OCI-LY7 (cell line): ENCODE measurements around the gene SLC35D3.
"Not testable (repeated sequence)": the region's sequence is repeated elsewhere in the genome, so short reads cannot be mapped to it uniquely, and the experiment has no call there.

ENCODE experiments used
- EZH2phosphoT487 ChIP-seq: fragments of 200-600 bp; sonication (generic); IDR thresholded peaks from 2 replicates; pipeline ENCODE4 v1.6.1; 2018; ENCODE audit warnings: low read depth, borderline replicate concordance, mild to moderate bottlenecking, mixed run types, antibody characterized with exemption, low read length, moderate library complexity, mixed read lengths
- TF ChIP-seq, protein P1 (sequence below): fragments of 200-600 bp; sonication (generic); conservative IDR thresholded peaks from 2 replicates; pipeline ENCODE4 v1.5.1; 2014; ENCODE audit warnings: mild to moderate bottlenecking, antibody characterized with exemption, low read length, moderate library complexity, mixed read lengths

DNA sequence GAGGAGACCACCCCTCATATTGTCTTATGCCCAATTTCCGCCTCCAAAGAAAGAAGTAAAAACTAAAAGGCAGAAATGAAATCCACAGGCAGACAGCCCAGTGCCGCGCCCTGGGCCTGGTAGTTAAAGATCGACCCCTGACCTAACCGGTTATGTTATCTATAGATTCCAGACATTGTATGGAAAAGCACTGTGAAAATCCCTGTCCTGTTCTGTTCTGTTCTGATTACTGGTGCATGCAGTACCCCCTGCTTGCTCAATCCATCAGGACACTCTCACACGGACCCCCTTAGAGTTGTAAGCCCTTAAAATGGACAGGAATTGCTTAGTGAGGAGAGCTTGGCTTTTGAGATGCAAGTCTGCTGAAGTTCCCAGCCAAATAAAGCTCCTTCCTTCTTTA is 37.8 kb downstream of the SLC35D3 start:
- TF ChIP-seq, protein P1, sequence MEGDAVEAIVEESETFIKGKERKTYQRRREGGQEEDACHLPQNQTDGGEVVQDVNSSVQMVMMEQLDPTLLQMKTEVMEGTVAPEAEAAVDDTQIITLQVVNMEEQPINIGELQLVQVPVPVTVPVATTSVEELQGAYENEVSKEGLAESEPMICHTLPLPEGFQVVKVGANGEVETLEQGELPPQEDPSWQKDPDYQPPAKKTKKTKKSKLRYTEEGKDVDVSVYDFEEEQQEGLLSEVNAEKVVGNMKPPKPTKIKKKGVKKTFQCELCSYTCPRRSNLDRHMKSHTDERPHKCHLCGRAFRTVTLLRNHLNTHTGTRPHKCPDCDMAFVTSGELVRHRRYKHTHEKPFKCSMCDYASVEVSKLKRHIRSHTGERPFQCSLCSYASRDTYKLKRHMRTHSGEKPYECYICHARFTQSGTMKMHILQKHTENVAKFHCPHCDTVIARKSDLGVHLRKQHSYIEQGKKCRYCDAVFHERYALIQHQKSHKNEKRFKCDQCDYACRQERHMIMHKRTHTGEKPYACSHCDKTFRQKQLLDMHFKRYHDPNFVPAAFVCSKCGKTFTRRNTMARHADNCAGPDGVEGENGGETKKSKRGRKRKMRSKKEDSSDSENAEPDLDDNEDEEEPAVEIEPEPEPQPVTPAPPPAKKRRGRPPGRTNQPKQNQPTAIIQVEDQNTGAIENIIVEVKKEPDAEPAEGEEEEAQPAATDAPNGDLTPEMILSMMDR: not testable (repeated sequence)
- not testable (repeated sequence) for TF ChIP-seq EZH2phosphoT487
